ENCODE results near the gene GPI. TPM values are rescaled to one million over a fixed set of nuclear protein-coding genes. Genes with fewer than 3 reads are reported as not detected.

GPI gene
- total and polyA plus RNA-seq, 2 donors (not counting 3 experiments of a cell fraction or from before 2014, with no cell fraction given): 131 to 273 TPM

GRCh38 chr19:34382471-34382870 is 17.5 kb downstream of the GPI start:
- ChIA-PET CTCF (no interaction called here), POLR2A (no interaction called here)
- dilution Hi-C loops (cut with MboI; ENCODE audit: extremely low pct_ligation_motif_present, low sequenced_read_pairs): no loop called here
- H3K4me1 ChIP-seq (ENCODE audit: control insufficient read depth, extremely low read depth, insufficient read depth, low read length): no peaks in the 10 kb centered on the region
- no peak overlapping the region for H3K4me3 ChIP-seq (replicated peaks in 1 of 3; ENCODE audit: insufficient read depth in 1 of 3, low read depth in 1 of 3, low read length in 3 of 3)
- no peak overlapping the region for H2AFZ ChIP-seq (ENCODE audit: low read depth, low read length)
- no TSS peak for BruUV-seq (replicated peaks)
- H3K27me3 ChIP-seq (ENCODE audit: control insufficient read depth in 2 of 2, insufficient read depth in 2 of 2, low read length in 2 of 2): no peaks in the 10 kb centered on the region
- no peaks in the 10 kb centered on the region for H3K9me1 ChIP-seq (replicated peaks; ENCODE audit: control insufficient read depth, extremely low read depth, insufficient read depth, low read length)
- no peaks in the 10 kb centered on the region for H4K20me1 ChIP-seq (replicated peaks; ENCODE audit: control insufficient read depth, extremely low read depth, insufficient read depth, low read length)
- peaks cover 22 to 45% of the 10 kb centered on the region in 2 experiments for H3K36me3 ChIP-seq (ENCODE audit: control insufficient read depth in 2 of 2, extremely low read depth in 1 of 2, insufficient read depth in 2 of 2, low read length in 2 of 2)
- H3K27ac ChIP-seq (ENCODE audit: insufficient read depth, low read depth, low read length): no peak overlapping the region
- DNase-seq (ENCODE audit: low read depth, low spot score): no peak
- intact Hi-C loops (cut with micrococcal nuclease): no loop called here
- no peak for TF ChIP-seq POLR2A (IDR thresholded peaks at IDR 0.05; ENCODE audit: low read depth, low read length)
- H3K79me2 ChIP-seq (ENCODE audit: control insufficient read depth, insufficient read depth, low read length): no peaks in the 10 kb centered on the region
- FAIRE-seq: no peak
- no peak overlapping the region for H3K9ac ChIP-seq (replicated peaks; ENCODE audit: extremely low read depth, insufficient read depth, low read length)
- H3K9me3 ChIP-seq (replicated peaks; ENCODE audit: control insufficient read depth, insufficient read depth, low read length): no peaks in the 10 kb centered on the region
- H3K4me2 ChIP-seq (ENCODE audit: insufficient read depth, low read length): no peak overlapping the region

DNA sequence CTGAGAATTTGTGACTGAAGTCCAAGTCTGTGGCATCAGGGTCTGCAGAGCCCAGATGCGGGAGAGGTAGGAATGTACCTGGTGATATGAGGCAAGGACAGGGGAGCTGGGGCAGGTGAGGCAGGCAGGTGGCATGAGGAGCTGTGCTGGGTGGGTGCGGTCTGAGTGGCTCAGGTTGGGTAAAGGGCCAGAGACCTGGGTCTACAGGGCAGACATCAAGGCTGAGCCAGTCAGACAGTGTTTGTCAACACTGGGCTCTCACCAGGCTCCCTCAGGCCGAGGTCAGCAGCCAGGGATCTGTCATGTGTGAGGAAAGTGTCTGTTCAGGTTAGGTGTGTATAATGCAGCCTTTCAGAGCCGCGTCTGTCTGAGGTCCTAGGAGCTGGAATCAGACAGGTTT is 18.6 kb downstream of the GPI start:
- no peak overlapping the region for H3K27ac ChIP-seq (ENCODE audit: insufficient read depth, low read depth, low read length)
- H3K4me2 ChIP-seq (ENCODE audit: insufficient read depth, low read length): no peak overlapping the region
- BruUV-seq (replicated peaks): no TSS peak
- no peaks in the 10 kb centered on the region for H3K79me2 ChIP-seq (ENCODE audit: control insufficient read depth, insufficient read depth, low read length)
- CTCF ChIA-PET: interaction anchor here (1.1 kb wide), 1 partner anchor 44 kb away, joined by 3 read pairs; the partner anchor contains the start of gene UBA2
- no peak overlapping the region for H2AFZ ChIP-seq (ENCODE audit: low read depth, low read length)
- intact Hi-C loops (cut with micrococcal nuclease) (no loop called here), dilution Hi-C loops (cut with MboI; ENCODE audit: extremely low pct_ligation_motif_present, low sequenced_read_pairs) (no loop called here)
- no peak overlapping the region for H3K9ac ChIP-seq (replicated peaks; ENCODE audit: extremely low read depth, insufficient read depth, low read length)
- H3K27me3 ChIP-seq (ENCODE audit: control insufficient read depth in 2 of 2, insufficient read depth in 2 of 2, low read length in 2 of 2): no peaks in the 10 kb centered on the region
- H3K9me3 ChIP-seq (replicated peaks; ENCODE audit: control insufficient read depth, insufficient read depth, low read length): no peaks in the 10 kb centered on the region
- DNase-seq (ENCODE audit: low read depth, low spot score): no peak
- no peak for FAIRE-seq
- H3K9me1 ChIP-seq (replicated peaks; ENCODE audit: control insufficient read depth, extremely low read depth, insufficient read depth, low read length): no peaks in the 10 kb centered on the region
- POLR2A ChIA-PET: no interaction called here
- no peaks in the 10 kb centered on the region for H4K20me1 ChIP-seq (replicated peaks; ENCODE audit: control insufficient read depth, extremely low read depth, insufficient read depth, low read length)
- TF ChIP-seq GATA2 (IDR thresholded peaks at IDR 0.05; ENCODE audit: insufficient read depth, insufficient read length, low read depth, low read length) (no peak), CTCF (IDR thresholded peaks at IDR 0.05; ENCODE audit: extremely low read depth in 1 of 2, insufficient read depth in 1 of 2, low read depth in 1 of 2, low read length in 2 of 2) (no peak), POLR2AphosphoS5 (IDR thresholded peaks at IDR 0.05; ENCODE audit: insufficient read depth, low read depth, low read length) (no peak)
- H3K4me1 ChIP-seq (ENCODE audit: control insufficient read depth, extremely low read depth, insufficient read depth, low read length): no peaks in the 10 kb centered on the region
- H3K36me3 ChIP-seq (ENCODE audit: control insufficient read depth in 2 of 2, extremely low read depth in 1 of 2, insufficient read depth in 2 of 2, low read length in 2 of 2): peaks cover 21 to 39% of the 10 kb centered on the region in 2 experiments
- no peak overlapping the region for H3K4me3 ChIP-seq (replicated peaks in 1 of 3; ENCODE audit: insufficient read depth in 1 of 3, low read depth in 1 of 3, low read length in 3 of 3)
